GM06990 (cell line): ENCODE data around the gene MCTP1.

Source experiments
- DNase-seq: peaks from one replicate; pipeline ENCODE4 v3.0.0-alpha.2; 2011; ENCODE audit not compliant: insufficient read length; ENCODE audit errors: extremely low read depth
- H3K27me3 ChIP-seq: replicated peaks from 2 replicates; pipeline ENCODE4 v1.6.0; 2011; ENCODE audit warnings: low read length; ENCODE audit not compliant: control insufficient read depth, insufficient read depth
- H3K36me3 ChIP-seq: 2 replicates; pipeline ENCODE4 v1.5.1; 2011; ENCODE audit warnings: low read length; ENCODE audit not compliant: control insufficient read depth, insufficient read depth
- H3K4me3 ChIP-seq: replicated peaks from 2 replicates; pipeline ENCODE4 v1.5.1; 2011; ENCODE audit warnings: low read depth, mild to moderate bottlenecking, control low read depth, low read length
- TF ChIP-seq, protein P1 (sequence below): IDR thresholded peaks from 2 replicates; pipeline ENCODE4 v1.5.1; 2011; ENCODE audit warnings: low read length, control low read depth, mild to moderate bottlenecking, inconsistent platforms; ENCODE audit not compliant: insufficient read depth, poor library complexity, severe bottlenecking

MCTP1 gene

DNA sequence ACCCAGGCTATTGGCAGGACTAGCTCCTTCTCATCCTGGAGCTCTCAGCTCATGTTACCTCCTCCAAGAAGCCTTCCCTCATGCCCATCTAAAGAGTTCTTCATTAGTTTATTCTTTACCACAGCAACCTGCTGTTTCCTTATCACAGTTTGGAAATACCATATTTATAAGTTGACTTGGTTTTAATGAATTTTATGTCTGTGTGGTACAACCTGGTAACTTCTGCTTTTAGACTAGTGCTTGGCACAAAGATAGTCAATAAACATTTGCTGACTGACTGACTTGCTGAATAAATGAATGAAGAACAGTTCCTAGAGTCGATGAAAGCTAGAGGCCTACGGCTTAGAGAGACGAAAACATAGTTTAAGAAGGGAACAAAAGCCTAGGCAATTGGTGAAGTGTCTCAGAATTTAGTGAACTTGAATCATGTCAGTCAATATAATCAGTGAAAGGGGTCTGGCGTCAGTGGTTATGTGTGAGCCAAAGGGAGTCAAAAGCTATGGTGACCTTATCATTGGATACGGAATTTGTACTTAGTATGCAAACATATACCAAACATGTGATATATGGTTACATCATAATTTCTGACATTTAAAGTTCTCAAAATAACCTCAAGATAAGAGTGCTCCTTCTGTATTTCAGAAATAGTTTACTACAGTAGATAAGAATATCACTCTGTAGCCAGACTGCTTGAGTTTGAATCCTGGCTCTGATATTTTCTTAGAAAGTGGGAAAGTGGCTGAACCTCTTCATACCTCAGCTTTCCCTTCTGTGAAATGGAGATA lies 239.5 kb downstream of the MCTP1 start:
- DNase-seq: no peak
- Histone ChIP-seq H3K4me3 (no peak overlapping the region), H3K27me3 (no peaks in the 10 kb centered on the region)

DNA sequence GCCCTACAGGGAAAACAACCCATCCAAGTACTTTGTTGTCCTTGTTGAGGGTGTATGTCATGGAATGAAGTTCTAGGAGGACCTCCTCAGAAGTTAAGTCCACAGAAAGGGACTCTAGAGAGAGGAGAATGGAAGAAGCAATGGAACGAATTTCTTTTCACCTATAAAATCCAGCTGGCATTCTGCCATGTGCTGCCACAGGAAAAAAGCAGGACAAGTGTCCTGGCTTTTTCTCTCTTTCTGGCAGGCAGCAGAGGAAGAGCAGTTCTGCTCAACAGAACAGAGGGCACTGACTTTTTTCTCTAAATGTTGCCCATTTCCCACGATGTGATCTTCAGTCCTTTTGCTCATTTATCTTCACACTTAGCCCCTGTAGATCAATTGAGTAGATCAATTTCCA lies 240.8 kb downstream of the MCTP1 start:
- TF ChIP-seq, protein P1, sequence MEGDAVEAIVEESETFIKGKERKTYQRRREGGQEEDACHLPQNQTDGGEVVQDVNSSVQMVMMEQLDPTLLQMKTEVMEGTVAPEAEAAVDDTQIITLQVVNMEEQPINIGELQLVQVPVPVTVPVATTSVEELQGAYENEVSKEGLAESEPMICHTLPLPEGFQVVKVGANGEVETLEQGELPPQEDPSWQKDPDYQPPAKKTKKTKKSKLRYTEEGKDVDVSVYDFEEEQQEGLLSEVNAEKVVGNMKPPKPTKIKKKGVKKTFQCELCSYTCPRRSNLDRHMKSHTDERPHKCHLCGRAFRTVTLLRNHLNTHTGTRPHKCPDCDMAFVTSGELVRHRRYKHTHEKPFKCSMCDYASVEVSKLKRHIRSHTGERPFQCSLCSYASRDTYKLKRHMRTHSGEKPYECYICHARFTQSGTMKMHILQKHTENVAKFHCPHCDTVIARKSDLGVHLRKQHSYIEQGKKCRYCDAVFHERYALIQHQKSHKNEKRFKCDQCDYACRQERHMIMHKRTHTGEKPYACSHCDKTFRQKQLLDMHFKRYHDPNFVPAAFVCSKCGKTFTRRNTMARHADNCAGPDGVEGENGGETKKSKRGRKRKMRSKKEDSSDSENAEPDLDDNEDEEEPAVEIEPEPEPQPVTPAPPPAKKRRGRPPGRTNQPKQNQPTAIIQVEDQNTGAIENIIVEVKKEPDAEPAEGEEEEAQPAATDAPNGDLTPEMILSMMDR: no peak
- Histone ChIP-seq H3K4me3 (no peak overlapping the region), H3K27me3 (no peaks in the 10 kb centered on the region), H3K36me3 (no peaks in the 10 kb centered on the region)
- DNase-seq: no peak

More for the DNA sequence above, 239.5 kb downstream of the MCTP1 start:
- no peaks in the 10 kb centered on the region for H3K36me3 ChIP-seq
- TF ChIP-seq, protein P1: no peak

DNA sequence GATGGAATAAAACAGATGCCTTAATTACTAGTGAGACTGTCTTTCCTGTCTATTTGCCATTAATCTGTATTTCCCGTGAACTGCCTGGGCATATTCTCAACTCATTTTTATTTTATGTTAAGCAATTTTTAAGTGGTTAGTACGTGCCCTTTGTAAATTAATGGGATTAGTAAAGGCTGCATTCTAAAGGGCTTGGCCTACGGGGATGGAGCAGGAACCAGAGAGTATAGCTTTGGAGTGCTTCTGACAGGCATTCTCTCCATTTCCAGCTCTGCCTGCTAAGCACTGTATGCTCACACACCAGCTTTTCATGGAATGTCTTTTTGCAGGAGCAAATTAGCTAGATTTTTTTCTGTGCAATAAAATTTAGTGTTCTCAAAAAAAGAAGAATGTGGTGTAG lies 241.2 kb downstream of the MCTP1 start:
- Histone ChIP-seq H3K4me3 (no peak overlapping the region), H3K27me3 (no peaks in the 10 kb centered on the region), H3K36me3 (no peaks in the 10 kb centered on the region)
- DNase-seq: no peak
- TF ChIP-seq, protein P1: no peak

DNA sequence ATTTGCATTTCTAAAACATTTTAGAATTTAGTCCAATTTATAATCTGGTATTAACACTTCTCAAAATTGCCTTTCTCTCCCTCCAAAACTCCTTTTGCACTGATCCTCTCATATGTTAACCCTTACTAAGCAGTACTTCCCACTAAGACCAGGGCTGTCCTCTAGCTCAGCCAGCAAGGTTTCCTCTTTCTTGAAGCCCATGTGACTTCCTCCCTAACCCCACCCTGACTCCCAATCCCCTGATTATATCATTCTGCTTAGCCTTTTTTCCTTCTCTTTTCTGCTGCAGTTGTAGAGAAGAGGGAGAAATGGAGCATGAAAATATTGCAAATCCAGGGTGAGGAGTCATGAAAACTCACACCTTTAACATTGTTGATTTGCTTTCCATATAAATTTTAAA lies 241.7 kb downstream of the MCTP1 start:
- Histone ChIP-seq H3K4me3 (no peak overlapping the region), H3K36me3 (no peaks in the 10 kb centered on the region), H3K27me3 (no peaks in the 10 kb centered on the region)
- no peak for DNase-seq
- TF ChIP-seq, protein P1: no peak

DNA sequence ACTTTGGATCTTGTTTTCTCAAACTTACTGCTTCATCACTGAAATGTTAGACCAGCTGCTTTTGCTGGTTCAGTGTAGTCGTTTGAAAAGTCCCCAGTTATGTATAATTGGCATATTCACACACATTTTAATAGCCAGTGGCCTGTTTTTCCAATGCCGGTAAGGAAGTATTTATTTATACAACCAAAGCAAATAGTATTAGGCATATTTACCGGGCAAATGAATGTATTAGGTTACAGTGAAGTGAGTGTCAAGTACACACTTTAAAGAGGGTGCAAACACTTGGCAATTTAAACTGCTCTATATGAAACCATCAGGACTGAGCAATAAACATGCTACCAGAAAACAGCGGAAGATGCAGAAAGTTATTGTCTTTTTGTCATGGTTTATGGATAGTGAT lies 242.9 kb downstream of the MCTP1 start:
- Histone ChIP-seq H3K4me3 (no peak overlapping the region), H3K27me3 (no peaks in the 10 kb centered on the region), H3K36me3 (no peaks in the 10 kb centered on the region)
- no peak for DNase-seq
- TF ChIP-seq, protein P1: no peak
